Upper lobe of right lung (tissue), 1 donor: ENCODE data around the gene DPYD. TPM values are rescaled to one million over a fixed set of nuclear protein-coding genes. Genes with fewer than 3 reads are reported as not detected.

Source experiments
- ATAC-seq: fragments of 200-7000 bp; cut with Tn5 transposase; one replicate; pipeline ENCODE4 v1.9.1; 2020; ENCODE audit warnings: mild to moderate bottlenecking, moderate library complexity
- DNase-seq: peaks from one replicate; pipeline ENCODE4 v3.0.0-alpha.2; 2020
- H3K27ac ChIP-seq: fragments of 200-600 bp; one replicate; pipeline ENCODE4 v1.8.0; 2022
- H3K27me3 ChIP-seq: fragments of 200-600 bp; one replicate; pipeline ENCODE4 v1.8.0; 2022; ENCODE audit warnings: mild to moderate bottlenecking
- H3K36me3 ChIP-seq: fragments of 200-600 bp; one replicate; pipeline ENCODE4 v1.8.0; 2022
- H3K4me1 ChIP-seq: fragments of 200-600 bp; one replicate; pipeline ENCODE4 v1.8.0; 2022
- H3K4me3 ChIP-seq: fragments of 200-600 bp; one replicate; pipeline ENCODE4 v1.8.0; 2022; ENCODE audit warnings: mild to moderate bottlenecking
- H3K9me3 ChIP-seq: fragments of 200-600 bp; one replicate; pipeline ENCODE4 v1.8.0; 2022
- CTCF ChIP-seq: fragments of 200-600 bp; IDR thresholded peaks from one replicate; pipeline ENCODE4 v1.8.0; 2022; ENCODE audit warnings: antibody characterized with exemption
- intact Hi-C: fragments of 100-400 bp; cut with DNase I; formaldehyde crosslinking; loops from one replicate; pipeline ENCODE4 v1.11.0; 2022
- total RNA-seq: library from RNA; stranded (reverse); fragmentation: NEBNext Ultra II Directional; extraction: Animal tissue kit (Norgen Biotek cat#: 25700); gene quantifications from one replicate; pipeline ENCODE4 v1.2.1, GENCODE V29; 2021
- donor health status: DM: no; HTN: yes; CAD: no; lungs with severe emphysema.

The DPYD gene
- total RNA-seq, 1 donor from 2014 or later, result 82.7 TPM

- no peak for TF ChIP-seq CTCF
- DNase-seq (no peak), ATAC-seq (no peak)
- Histone ChIP-seq H3K4me1 (no peaks in the 10 kb centered on the region), H3K4me3 (no peak overlapping the region), H3K9me3 (no peaks in the 10 kb centered on the region), H3K27me3 (no peaks in the 10 kb centered on the region), H3K36me3 (no peaks in the 10 kb centered on the region), H3K27ac (no peak overlapping the region)
- intact Hi-C loops, result no loop called here
Measured at GRCh38 chr1:97120806-97121205, 800.0 kb downstream of the DPYD start.

GRCh38 chr1:97119260-97120158 is 801.3 kb downstream of the DPYD start:
- TF ChIP-seq CTCF, result no peak
- no peaks in the 10 kb centered on the region for H3K27me3 ChIP-seq
- H3K27ac ChIP-seq, result no peak overlapping the region
- no peaks in the 10 kb centered on the region for H3K4me1 ChIP-seq
- H3K36me3 ChIP-seq, result no peaks in the 10 kb centered on the region
- ATAC-seq, result no peak
- no peaks in the 10 kb centered on the region for H3K9me3 ChIP-seq
- no peak overlapping the region for H3K4me3 ChIP-seq
- intact Hi-C loops, result no loop called here
- DNase-seq, result no peak

- no peaks in the 10 kb centered on the region for H3K4me1 ChIP-seq
- no peaks in the 10 kb centered on the region for H3K27me3 ChIP-seq
- intact Hi-C loops, result no loop called here
- TF ChIP-seq CTCF, result no peak
- ATAC-seq (no peak), DNase-seq (no peak)
- H3K4me3 ChIP-seq, result no peak overlapping the region
- H3K27ac ChIP-seq, result no peak overlapping the region
- H3K36me3 ChIP-seq, result no peaks in the 10 kb centered on the region
- no peaks in the 10 kb centered on the region for H3K9me3 ChIP-seq
Measured at GRCh38 chr1:97114842-97115241, 806.0 kb downstream of the DPYD start.

- no peak overlapping the region for H3K4me3 ChIP-seq
- no peaks in the 10 kb centered on the region for H3K9me3 ChIP-seq
- H3K36me3 ChIP-seq, result no peaks in the 10 kb centered on the region
- DNase-seq (no peak), ATAC-seq (no peak)
- intact Hi-C loops, result no loop called here
- no peaks in the 10 kb centered on the region for H3K4me1 ChIP-seq
- H3K27ac ChIP-seq, result no peak overlapping the region
- H3K27me3 ChIP-seq, result no peaks in the 10 kb centered on the region
- no peak for TF ChIP-seq CTCF
Measured at GRCh38 chr1:97112442-97112841, 808.4 kb downstream of the DPYD start.

- Histone ChIP-seq H3K27me3 (no peaks in the 10 kb centered on the region), H3K4me3 (no peak overlapping the region), H3K9me3 (no peaks in the 10 kb centered on the region), H3K4me1 (no peaks in the 10 kb centered on the region), H3K36me3 (no peaks in the 10 kb centered on the region), H3K27ac (no peak overlapping the region)
- no peak for TF ChIP-seq CTCF
- DNase-seq (no peak), ATAC-seq (no peak)
- intact Hi-C loops, result no loop called here
Measured at GRCh38 chr1:97108179-97108578, 812.7 kb downstream of the DPYD start.
